Heart right ventricle (tissue), 16 donors: ENCODE measurements around the gene ADGRG2. TPM values are rescaled to one million over a fixed set of nuclear protein-coding genes. Genes with fewer than 3 reads are reported as not detected.

ENCODE experiments used
- ATAC-seq, 8 donors: fragments of 200-7000 bp; cut with Tn5 transposase; one replicate each; pipeline ENCODE4 v1.9.1; 2020; ENCODE audit warnings: mild to moderate bottlenecking in 8 of 8, moderate library complexity in 8 of 8, moderate number of reproducible peaks in 1 of 8
- DNase-seq, 2 donors: peaks; one replicate each; pipeline ENCODE4 v3.0.0-alpha.2; 2020
- H3K27ac ChIP-seq, 10 donors: fragments of 200-600 bp; sonication (generic) in 2 of 10; one replicate each; pipeline versions ENCODE4 v1.5.0 to v1.8.0; 2020 to 2022; ENCODE audit warnings: mild to moderate bottlenecking in 3 of 10
- H3K27me3 ChIP-seq, 7 donors: fragments of 200-600 bp; one replicate each; pipeline ENCODE4 v1.8.0; 2021 to 2022; ENCODE audit warnings: mild to moderate bottlenecking in 2 of 7
- H3K36me3 ChIP-seq, 9 donors: fragments of 200-600 bp; sonication (generic) in 1 of 9; one replicate each; pipeline versions ENCODE4 v1.5.0 to v1.8.0; 2020 to 2022; ENCODE audit warnings: mild to moderate bottlenecking in 2 of 9
- H3K4me1 ChIP-seq, 9 donors: fragments of 200-600 bp; sonication (generic) in 1 of 9; one replicate each; pipeline versions ENCODE4 v1.5.0 to v1.8.0; 2020 to 2022; ENCODE audit warnings: mild to moderate bottlenecking in 4 of 9
- H3K4me3 ChIP-seq, 10 donors: fragments of 200-600 bp; sonication (generic) in 2 of 10; one replicate each; pipeline versions ENCODE4 v1.5.0 to v1.8.0; 2020 to 2022; ENCODE audit warnings: mild to moderate bottlenecking in 7 of 10, moderate library complexity in 2 of 10
- H3K9me3 ChIP-seq, 11 donors: fragments of 200-600 bp in 10 of 11; sonication (generic) in 2 of 11; one replicate each; pipeline versions ENCODE4 v1.5.0 to v1.8.0; 2013 to 2022; ENCODE audit warnings: mild to moderate bottlenecking in 2 of 11, control low read depth in 1 of 11, moderate library complexity in 1 of 11
- CTCF ChIP-seq, 9 donors: fragments of 200-600 bp; sonication (generic) in 2 of 9; IDR thresholded peaks; one replicate each; pipeline versions ENCODE4 v1.5.0 to v1.8.0; 2021 to 2022; ENCODE audit warnings: antibody characterized with exemption in 9 of 9, mild to moderate bottlenecking in 5 of 9, moderate library complexity in 1 of 9
- WGBS, 2 donors: extraction: QIAGEN DNeasy Blood & Tissue Kit; methylation state at CpG; one replicate each; pipeline ENCODE4 v1.1.7; 2013; ENCODE audit warnings: inconsistent platforms in 1 of 2; 5-methylcytosine and 5-hydroxymethylcytosine counted together
- intact Hi-C, 10 donors: fragments of 100-400 bp; cut with DNase I; formaldehyde crosslinking; loops; one replicate each; pipeline versions ENCODE4 v1.11.1 to v1.14.2; 2022
- polyA plus RNA-seq, 2 donors: library from polyadenylated mRNA; stranded (reverse); fragments of 200-250 nt; gene quantifications; one replicate each; pipeline ENCODE4 v1.2.3, GENCODE V29; 2013
- total RNA-seq, 10 donors: library from RNA; stranded (reverse); fragmentation: NEBNext Ultra II Directional in 3 of 10; extraction: Animal tissue kit (Norgen Biotek cat#: 25700) in 3 of 10; gene quantifications; one replicate each; pipeline versions ENCODE4 v1.2.1 to v1.2.4, GENCODE V29; 2021 to 2023
- donor health status: Arrhythmogenic right ventricular cardiomyopathy.
- donor health status: ischemic (EF 13 %, LVEDD 7.1; RV severe dilation, severe dysfunction).
- donor health status: healthy with polysubstance abuse.
- donor health status: DM: no; HTN: yes; CAD: no.
- donor health status: DM: no; HTN: no; CAD: no.
- donor health status: ischemic (EF 25% LVEDD 6.9; RV normal size, moderate dysfunction).
- donor health status: ischemic (EF 25% LVEDD 5.7; RV mildly dilated, moderate dysfunction).
- donor health status: healthy.
- donor health status: DM: yes; HTN: yes; CAD: no.
- donor health status: Ischemic cardiomyopathy.
- donor health status: ischemic (EF 35%, LVEDD 5.7; RV mildly dilated, moderate dysfunction).
- donor health status: nonischemic (EF 11% LVEDD 7.7; RV severe dilation, severe dysfunction).
- donor health status: DM: yes; HTN: yes; CAD: no.
- donor health status: PGD.
- donor health status: ischemic (EF 29% LVEDD 5.4; RV normal size, mild dysfunction).
- donor health status: nonischemic (EF 23%, LVEDD 6.1; RV moderate dilation, normal function).

ADGRG2 gene
- total and polyA plus RNA-seq, 12 donors, result 0.11 to 0.62 (median 0.27) TPM

DNA sequence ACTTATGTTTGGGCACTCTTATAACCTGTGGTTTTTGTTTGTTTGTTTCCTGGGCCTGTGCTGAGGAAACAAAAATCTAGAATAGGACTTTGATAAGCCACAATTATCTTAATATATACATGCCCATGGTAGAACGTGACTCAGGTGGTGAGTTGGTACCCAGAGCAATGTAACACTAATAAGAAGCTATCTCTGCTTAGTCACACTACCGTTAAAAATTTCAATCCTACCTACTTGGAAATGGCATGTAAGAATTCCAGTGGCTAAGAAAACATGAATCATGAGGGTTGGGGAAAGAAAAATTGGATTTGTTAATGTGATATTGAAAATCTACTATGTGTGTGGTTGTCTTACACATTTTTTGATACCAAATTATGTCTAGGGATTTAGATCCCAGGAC, 30.5 kb upstream of the ADGRG2 start:
- H3K36me3 ChIP-seq, result no peaks in the 10 kb centered on the region
- no peak for TF ChIP-seq CTCF (IDR thresholded peaks at IDR 0.05)
- ATAC-seq (no peak), DNase-seq (no peak)
- H3K27ac ChIP-seq, result no peak overlapping the region
- H3K4me1 ChIP-seq, result no peaks in the 10 kb centered on the region
- no peaks in the 10 kb centered on the region for H3K27me3 ChIP-seq
- 76 to 80% methylated on average over 2 of the region's 2 CpGs for WGBS, 2 donors
- no peak overlapping the region for H3K4me3 ChIP-seq
- intact Hi-C loops, result no loop called here
- H3K9me3 ChIP-seq, result no peaks in the 10 kb centered on the region

DNA sequence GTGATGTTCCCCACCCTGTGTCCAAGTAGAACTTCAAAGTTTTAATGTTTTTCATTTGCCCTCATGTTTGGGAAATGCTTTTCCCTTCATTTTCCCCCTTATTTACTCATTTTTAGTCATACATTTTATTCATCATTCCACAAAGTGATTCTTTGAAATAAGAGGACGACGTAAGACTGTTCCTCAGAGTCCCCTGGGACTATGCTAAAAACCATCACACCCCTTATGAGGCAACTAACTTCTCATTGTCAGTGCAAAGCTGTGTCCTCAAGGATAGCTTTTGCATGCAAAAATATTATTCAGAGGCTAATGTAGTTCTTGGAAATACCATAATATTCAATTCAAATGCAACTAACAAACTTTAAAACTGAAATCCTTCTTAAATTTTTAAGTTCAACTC, 14.8 kb upstream of the ADGRG2 start:
- intact Hi-C loops, result no loop called here
- no peaks in the 10 kb centered on the region for H3K36me3 ChIP-seq
- H3K27me3 ChIP-seq, result peaks cover 0 to 15% (median 0%) of the 10 kb centered on the region in 7 donors
- H3K27ac ChIP-seq, result no peak overlapping the region
- no peak for ATAC-seq
- DNase-seq, result no peak
- H3K4me1 ChIP-seq, result no peaks in the 10 kb centered on the region
- TF ChIP-seq CTCF (IDR thresholded peaks at IDR 0.05), result no peak
- H3K4me3 ChIP-seq, result no peak overlapping the region
- WGBS, 2 donors, result 54 to 58% methylated on average over 2 of the region's 2 CpGs
- no peaks in the 10 kb centered on the region for H3K9me3 ChIP-seq

DNA sequence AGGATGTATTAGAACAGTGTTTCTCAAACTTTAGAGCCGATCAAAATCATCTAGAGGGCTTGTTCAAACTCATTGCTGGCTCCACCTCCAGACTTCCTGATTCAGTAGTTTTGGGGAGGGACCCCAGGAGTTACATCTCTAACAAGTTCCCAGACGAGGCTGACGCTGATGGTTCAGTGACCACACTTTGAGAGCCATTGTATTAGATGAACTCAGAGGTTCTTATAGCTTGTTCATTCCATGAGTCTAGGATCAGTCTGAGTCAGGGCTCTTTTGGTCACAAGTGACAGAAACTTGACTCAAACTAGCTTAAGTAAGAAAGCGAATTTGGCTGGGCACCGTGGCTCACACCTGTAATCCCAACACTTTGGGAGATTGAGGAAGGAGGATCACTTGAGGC, 11.5 kb upstream of the ADGRG2 start:
- Histone ChIP-seq H3K4me1 (no peaks in the 10 kb centered on the region), H3K27me3 (peaks cover 0 to 6% (median 0%) of the 10 kb centered on the region in 7 donors), H3K9me3 (no peaks in the 10 kb centered on the region), H3K4me3 (no peak overlapping the region), H3K27ac (no peak overlapping the region), H3K36me3 (no peaks in the 10 kb centered on the region)
- no peak for ATAC-seq
- intact Hi-C loops, result no loop called here
- TF ChIP-seq CTCF (IDR thresholded peaks at IDR 0.05), result no peak
- whole genome bisulfite sequencing, 2 donors, result 91 to 95% methylated on average over 5 of the region's 5 CpGs
- DNase-seq, result no peak

DNA sequence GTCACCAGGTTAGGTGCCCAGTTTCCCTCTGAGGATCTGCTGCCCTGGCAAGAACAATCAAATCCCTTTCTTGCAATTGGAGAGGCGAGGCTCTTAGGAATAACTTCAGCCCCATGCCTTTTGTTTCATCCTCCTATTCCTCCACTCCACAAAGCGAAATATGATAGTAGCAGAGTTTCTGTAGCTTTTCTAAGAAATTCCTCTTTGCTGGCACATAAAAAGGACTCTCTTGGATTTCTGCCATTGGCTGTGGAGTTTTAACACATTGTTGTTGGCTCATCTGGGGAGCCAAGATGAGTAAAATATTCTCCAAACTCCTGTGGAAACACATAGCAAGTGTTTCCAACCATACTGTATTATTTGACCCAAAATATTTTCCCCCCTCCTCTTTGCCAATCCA, 11.0 kb upstream of the ADGRG2 start:
- Histone ChIP-seq H3K27ac (no peak overlapping the region), H3K9me3 (no peaks in the 10 kb centered on the region), H3K4me3 (no peak overlapping the region), H3K36me3 (no peaks in the 10 kb centered on the region), H3K27me3 (peaks cover 0 to 6% (median 0%) of the 10 kb centered on the region in 7 donors), H3K4me1 (no peaks in the 10 kb centered on the region)
- ATAC-seq, result no peak
- no peak for DNase-seq
- intact Hi-C loops, result no loop called here
- no peak for TF ChIP-seq CTCF (IDR thresholded peaks at IDR 0.05)
- 49 to 70% methylated on average over 2 of the region's 2 CpGs for WGBS, 2 donors
